ENCODE data around the gene ARL14. TPM values are rescaled to one million over a fixed set of nuclear protein-coding genes. Genes with fewer than 3 reads are reported as not detected.
A peak's percentile ranks its signal among the peaks of the same experiment; 100 is the strongest.
"Not testable (repeated sequence)": the region's sequence is repeated elsewhere in the genome, so short reads cannot be mapped to it uniquely, and the experiment has no call there.

ARL14 gene
- total RNA-seq, 1 donor from 2014 or later: 0.26 TPM

DNA sequence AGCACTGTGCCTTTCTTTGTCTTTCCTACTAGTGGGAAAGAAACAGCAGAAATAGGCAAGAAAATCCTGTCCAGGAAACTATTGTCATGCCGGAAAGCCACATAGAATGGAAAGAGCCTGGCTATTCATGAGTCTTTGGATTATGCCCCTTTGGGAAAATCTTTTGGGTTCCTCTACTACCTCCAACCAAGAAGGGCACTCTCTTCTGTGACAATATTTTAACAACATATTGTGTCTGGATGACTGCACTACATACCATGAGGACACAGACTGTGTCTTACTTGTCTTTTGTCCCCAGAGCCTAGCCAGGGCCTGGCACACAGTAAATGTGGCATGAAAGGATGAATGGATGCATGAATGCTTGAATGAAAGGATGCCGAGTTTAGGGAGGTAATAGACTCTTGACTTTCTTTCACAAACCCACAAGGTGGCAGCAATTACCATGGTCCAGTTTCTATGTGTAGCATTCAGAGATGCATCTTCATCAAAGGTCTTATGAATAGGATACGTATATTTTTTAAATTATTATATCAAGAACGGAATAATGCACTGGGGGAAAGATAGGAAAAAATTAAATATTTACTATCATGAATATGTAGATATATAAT, 30.3 kb downstream of the ARL14 start:
- Histone ChIP-seq H3K27me3 (ENCODE audit: control insufficient read depth, insufficient read depth, low read length) (no peaks in the 10 kb centered on the region), H3K4me3 (ENCODE audit: low read depth, low read length) (no peak overlapping the region), H3K36me3 (ENCODE audit: control insufficient read depth, insufficient read depth, low read length) (no peaks in the 10 kb centered on the region)
- TF ChIP-seq, protein P1, sequence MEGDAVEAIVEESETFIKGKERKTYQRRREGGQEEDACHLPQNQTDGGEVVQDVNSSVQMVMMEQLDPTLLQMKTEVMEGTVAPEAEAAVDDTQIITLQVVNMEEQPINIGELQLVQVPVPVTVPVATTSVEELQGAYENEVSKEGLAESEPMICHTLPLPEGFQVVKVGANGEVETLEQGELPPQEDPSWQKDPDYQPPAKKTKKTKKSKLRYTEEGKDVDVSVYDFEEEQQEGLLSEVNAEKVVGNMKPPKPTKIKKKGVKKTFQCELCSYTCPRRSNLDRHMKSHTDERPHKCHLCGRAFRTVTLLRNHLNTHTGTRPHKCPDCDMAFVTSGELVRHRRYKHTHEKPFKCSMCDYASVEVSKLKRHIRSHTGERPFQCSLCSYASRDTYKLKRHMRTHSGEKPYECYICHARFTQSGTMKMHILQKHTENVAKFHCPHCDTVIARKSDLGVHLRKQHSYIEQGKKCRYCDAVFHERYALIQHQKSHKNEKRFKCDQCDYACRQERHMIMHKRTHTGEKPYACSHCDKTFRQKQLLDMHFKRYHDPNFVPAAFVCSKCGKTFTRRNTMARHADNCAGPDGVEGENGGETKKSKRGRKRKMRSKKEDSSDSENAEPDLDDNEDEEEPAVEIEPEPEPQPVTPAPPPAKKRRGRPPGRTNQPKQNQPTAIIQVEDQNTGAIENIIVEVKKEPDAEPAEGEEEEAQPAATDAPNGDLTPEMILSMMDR (IDR thresholded peaks at IDR 0.05; ENCODE audit: insufficient read depth, low read length, severe bottlenecking): peak; percentile 49
- DNase-seq (ENCODE audit: low read depth): peak; percentile 58
- peak; percentile 62 for FAIRE-seq

DNA sequence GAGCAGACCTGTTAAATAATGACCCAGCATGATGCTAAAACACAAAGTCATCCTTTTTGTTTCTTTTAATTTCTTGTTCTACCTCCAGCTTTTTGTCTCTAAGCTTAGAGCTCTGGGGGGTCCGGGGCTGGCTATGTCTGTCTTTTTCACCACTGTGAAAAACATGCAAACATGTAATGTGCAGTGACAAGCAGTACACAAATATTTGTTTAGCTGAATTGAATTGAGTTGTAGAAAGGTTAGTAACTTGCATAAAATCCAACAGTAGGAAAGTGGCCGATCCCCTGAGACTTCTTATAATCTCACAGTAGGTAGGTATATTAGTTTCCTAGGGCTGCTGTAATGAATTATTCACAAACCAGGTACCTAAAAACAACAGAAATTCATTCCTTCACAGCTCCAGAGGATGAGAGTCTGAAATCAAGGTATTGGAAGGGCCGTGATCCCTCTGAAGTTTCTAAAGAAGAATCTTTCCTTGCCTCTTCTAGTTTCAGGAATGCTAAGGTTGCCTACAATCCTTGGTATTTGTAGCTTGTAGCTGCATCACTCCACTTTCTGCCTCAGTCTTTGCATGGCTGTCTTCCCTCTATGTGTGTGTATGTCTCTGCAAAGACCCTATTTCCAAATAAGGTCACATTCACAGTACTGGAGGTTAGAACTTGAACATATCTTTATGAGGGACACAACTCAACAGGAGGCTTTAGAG, 32.7 kb downstream of the ARL14 start:
- DNase-seq (ENCODE audit: low read depth) (no peak), FAIRE-seq (no peak)
- H3K4me3 ChIP-seq (ENCODE audit: low read depth, low read length): no peak overlapping the region
- no peaks in the 10 kb centered on the region for H3K27me3 ChIP-seq (ENCODE audit: control insufficient read depth, insufficient read depth, low read length)
- H3K36me3 ChIP-seq (ENCODE audit: control insufficient read depth, insufficient read depth, low read length): no peaks in the 10 kb centered on the region
- TF ChIP-seq, protein P1 (IDR thresholded peaks at IDR 0.05; ENCODE audit: insufficient read depth, low read length, severe bottlenecking): no peak

DNA sequence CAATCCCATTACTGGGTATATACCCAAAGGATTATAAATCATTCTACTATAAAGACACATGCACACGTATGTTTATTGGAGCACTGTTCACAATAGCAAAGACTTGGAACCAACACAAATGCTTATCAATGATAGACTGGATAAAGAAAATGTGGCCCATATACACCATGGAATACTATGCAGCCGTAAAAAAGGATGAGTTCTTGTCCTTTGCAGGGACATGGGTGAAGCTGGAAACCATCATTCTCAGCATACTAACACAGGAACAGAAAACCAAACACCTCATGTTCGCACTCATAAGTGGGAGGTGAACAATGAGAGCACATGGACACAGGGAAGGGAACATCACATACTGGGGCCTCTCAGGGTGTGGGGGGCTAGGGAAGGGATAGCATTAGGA, 36.2 kb downstream of the ARL14 start:
- not testable (repeated sequence) for H3K4me3 ChIP-seq (ENCODE audit: low read depth, low read length); H3K27me3 ChIP-seq (ENCODE audit: control insufficient read depth, insufficient read depth, low read length); H3K36me3 ChIP-seq (ENCODE audit: control insufficient read depth, insufficient read depth, low read length); DNase-seq (ENCODE audit: low read depth); FAIRE-seq

DNA sequence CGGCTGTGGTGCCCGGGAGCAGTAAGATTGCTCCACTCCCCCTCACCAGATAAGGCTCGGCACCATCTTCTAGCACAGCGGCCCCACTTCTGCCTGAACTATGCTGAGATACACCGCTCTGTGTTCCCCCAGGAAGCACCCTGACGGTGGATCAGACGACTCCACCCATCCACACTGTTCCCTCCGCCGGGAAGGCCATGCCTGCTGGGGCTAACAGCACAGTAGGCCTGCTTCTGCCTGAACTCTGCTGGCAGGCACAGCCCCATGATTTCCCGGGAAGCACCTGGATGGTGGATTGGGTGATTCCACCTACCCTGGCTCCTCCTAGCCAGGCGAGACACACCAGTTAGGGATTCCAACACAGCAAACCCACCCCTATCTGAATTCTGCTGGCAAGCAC, 42.8 kb downstream of the ARL14 start:
- Histone ChIP-seq H3K36me3 (ENCODE audit: control insufficient read depth, insufficient read depth, low read length) (no peaks in the 10 kb centered on the region), H3K4me3 (ENCODE audit: low read depth, low read length) (no peak overlapping the region), H3K27me3 (ENCODE audit: control insufficient read depth, insufficient read depth, low read length) (no peaks in the 10 kb centered on the region)
- FAIRE-seq (no peak), DNase-seq (ENCODE audit: low read depth) (no peak)
- TF ChIP-seq, protein P1 (IDR thresholded peaks at IDR 0.05; ENCODE audit: insufficient read depth, low read length, severe bottlenecking): no peak

DNA sequence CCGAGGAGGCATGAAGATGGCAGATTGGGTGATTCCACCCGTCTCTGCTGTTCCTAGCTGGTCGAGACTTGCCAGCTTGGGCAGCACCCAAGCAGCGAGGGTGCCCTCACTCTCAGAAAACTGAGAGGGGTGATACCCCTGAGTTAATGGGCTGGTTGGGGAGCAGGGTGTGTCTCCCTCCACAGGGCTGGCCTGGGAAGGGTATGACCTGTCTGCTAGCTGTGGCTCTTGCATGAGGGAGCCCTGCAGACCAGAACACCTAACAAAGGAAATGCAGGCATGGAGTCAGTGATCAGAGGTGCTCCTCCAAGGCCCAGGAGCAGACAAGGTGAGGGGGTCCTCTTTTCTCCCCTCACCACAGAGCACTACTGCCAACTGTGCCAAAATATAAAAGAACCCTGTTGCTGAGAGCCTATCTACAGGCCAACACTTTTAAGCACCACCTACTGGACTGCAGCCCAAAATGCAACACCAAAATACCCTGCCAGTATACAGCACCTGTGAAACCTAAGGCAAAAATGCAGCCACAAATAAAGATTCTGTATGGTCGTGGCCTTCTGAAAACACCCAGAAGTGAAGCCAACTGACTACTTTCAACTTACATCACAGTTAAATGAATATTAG, 43.3 kb downstream of the ARL14 start:
- TF ChIP-seq, protein P1 (IDR thresholded peaks at IDR 0.05; ENCODE audit: insufficient read depth, low read length, severe bottlenecking): peak; percentile 30
- peak; percentile 15 for DNase-seq (ENCODE audit: low read depth)
- H3K27me3 ChIP-seq (ENCODE audit: control insufficient read depth, insufficient read depth, low read length): no peaks in the 10 kb centered on the region
- no peak overlapping the region for H3K4me3 ChIP-seq (ENCODE audit: low read depth, low read length)
- no peak for FAIRE-seq
- H3K36me3 ChIP-seq (ENCODE audit: control insufficient read depth, insufficient read depth, low read length): no peaks in the 10 kb centered on the region

DNA sequence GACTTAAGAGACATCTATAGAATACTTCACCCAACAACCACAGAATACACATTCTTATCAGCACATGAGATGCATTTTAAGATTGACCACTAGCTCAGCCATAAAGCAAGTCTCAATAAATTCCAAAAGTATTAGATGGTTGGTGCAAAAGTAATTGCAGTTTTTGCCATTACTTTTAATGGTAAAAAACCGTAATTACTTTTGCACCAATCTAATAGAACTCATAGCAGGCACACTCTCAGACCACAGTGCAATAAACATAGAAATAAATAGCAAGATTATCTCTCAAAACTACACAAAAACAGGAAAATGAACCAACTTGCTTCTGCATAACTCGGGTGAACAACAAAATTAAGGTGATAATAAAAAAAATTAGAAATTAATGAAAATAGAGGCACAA, 45.4 kb downstream of the ARL14 start:
- Histone ChIP-seq H3K36me3 (ENCODE audit: control insufficient read depth, insufficient read depth, low read length) (no peaks in the 10 kb centered on the region), H3K27me3 (ENCODE audit: control insufficient read depth, insufficient read depth, low read length) (no peaks in the 10 kb centered on the region), H3K4me3 (ENCODE audit: low read depth, low read length) (no peak overlapping the region)
- DNase-seq (ENCODE audit: low read depth) (no peak), FAIRE-seq (no peak)
- TF ChIP-seq, protein P1 (IDR thresholded peaks at IDR 0.05; ENCODE audit: insufficient read depth, low read length, severe bottlenecking): no peak
